AG04450 (cell line): ENCODE measurements around the gene APEH. TPM values are rescaled to one million over a fixed set of nuclear protein-coding genes. Genes with fewer than 3 reads are reported as not detected.
A peak's percentile ranks its signal among the peaks of the same experiment; 100 is the strongest.

Experiments used
- CTCF ChIA-PET: fragments of 300-600, 350-600 bp; formaldehyde crosslinking; extraction: SDS; loops from one replicate; lab custom pipeline; 2022; ENCODE audit warnings: antibody characterized with exemption, inconsistent platforms; lab: Charles Lee
- POLR2A ChIA-PET: fragments of 350-600 bp; formaldehyde crosslinking; extraction: SDS; loops from one replicate; lab custom pipeline; 2021; ENCODE audit warnings: antibody characterized with exemption, inconsistent platforms; lab: Yijun Ruan, JAX
- DNase-seq: peaks from one replicate; pipeline ENCODE4 v3.0.0-alpha.2; 2011; ENCODE audit warnings: low read depth, low spot score
- H3K27ac ChIP-seq: one replicate; pipeline ENCODE4 v1.5.1; 2012; ENCODE audit warnings: low read depth, low read length, control low read depth
- H3K27me3 ChIP-seq: one replicate; pipeline ENCODE4 v1.6.0; 2012; ENCODE audit warnings: low read length; ENCODE audit not compliant: control insufficient read depth, insufficient read depth
- H3K4me3 ChIP-seq: 2 replicates; pipeline ENCODE4 v1.5.1; 2011; ENCODE audit warnings: mild to moderate bottlenecking, low read depth, low read length, control low read depth
- H3K9me3 ChIP-seq: 2 replicates; pipeline ENCODE4 v1.5.1; 2012; ENCODE audit warnings: low read length; ENCODE audit not compliant: control insufficient read depth, insufficient read depth
- CTCF ChIP-seq: IDR thresholded peaks from 2 replicates; pipeline ENCODE4 v1.5.1; 2011; ENCODE audit warnings: low read depth, low read length, control low read depth, inconsistent platforms
- polyA plus RNA-seq: library from polyadenylated mRNA; depleted of rRNA; stranded (reverse); fragments of >200 nt; gene quantifications from 2 replicates; pipeline ENCODE4 v1.2.3, GENCODE V29; 2011

APEH gene
- polyA plus RNA-seq, 1 experiment: 85.3 TPM

DNA sequence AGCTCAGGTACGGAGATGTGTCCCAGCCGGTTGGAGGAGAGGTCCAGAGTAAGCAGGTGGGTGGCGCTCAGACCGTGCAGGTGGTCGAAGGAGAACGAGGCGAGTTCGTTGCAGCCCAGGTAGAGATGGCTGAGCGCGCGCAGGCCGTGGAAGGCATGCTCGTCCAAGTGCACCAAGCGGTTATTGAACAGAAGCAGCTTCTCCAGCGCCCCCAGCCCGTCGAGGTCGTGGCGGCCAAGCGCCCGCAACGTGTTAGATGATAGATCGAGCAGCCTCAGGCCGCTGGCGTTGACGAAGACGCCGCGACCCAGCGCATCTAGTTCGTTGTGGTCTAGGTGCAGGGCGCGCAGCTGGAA is 44.7 kb downstream of the APEH start:
- no peak for TF ChIP-seq CTCF

DNA sequence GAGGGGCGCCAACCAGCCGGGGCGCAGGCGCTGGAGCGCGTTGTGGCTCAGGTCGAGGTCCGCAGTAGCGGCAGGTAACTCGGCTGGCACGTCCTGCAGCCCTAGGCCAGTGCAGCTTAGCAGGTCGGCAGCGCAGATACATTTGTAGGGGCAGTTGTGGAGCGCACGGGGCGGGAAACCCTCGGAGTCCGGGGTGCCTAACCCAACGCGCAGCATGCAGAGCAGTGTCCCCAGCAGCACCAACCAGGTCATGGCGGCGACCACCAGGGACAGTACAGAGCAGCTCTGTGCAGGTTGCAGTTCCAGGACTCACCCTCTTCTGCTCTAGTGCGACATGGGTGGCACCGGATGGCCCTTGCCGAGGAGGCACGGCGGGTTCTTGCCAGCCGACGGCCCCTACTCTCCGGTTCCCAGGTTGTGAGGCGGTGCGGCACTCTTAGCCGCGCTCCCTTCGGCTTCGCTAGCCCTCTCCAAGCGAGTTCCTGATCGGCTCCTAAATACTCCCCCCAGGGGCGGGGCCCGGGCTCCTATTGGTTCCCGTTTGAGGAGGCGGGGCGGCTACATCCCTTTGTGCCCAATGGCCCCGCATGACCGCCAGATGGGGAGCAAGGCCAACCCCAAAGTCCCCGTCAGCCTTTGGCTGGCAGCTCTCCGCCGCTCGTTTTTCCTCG is 45.2 kb downstream of the APEH start, which contains the start of gene AMIGO3:
Gene AMIGO3 (minus strand): TSS at position 471 of the 671 bp plus-strand sequence. CDS start 219 bp downstream, at position 252.
- TF ChIP-seq CTCF: peak; percentile 36; the same call in 1 of the 2 replicates
- ChIA-PET POLR2A (interaction anchor here (0.8 to 1.0 kb wide), 2 partner anchors 48 to 180 kb away, joined by 3 read pairs; no protein-coding TSS in a partner anchor), CTCF (interaction anchor here (0.8 to 1.5 kb wide), 3 partner anchors 83 to 120 kb away, joined by 3 to 6 read pairs (median 5); no protein-coding TSS in a partner anchor)
- peaks cover 12% of the 10 kb centered on the region; the same call in 1 of the 2 replicates for H3K9me3 ChIP-seq
- H3K27me3 ChIP-seq: no peaks in the 10 kb centered on the region
- peak; percentile 73 for DNase-seq
- H3K27ac ChIP-seq: peak within 1 kb of the TSS; percentile 47
- H3K4me3 ChIP-seq: peak within 1 kb of the TSS; percentile 69

More for the DNA sequence above, 44.7 kb downstream of the APEH start:
- POLR2A ChIA-PET: no interaction called here
- Histone ChIP-seq H3K9me3 (peaks cover 12% of the 10 kb centered on the region; the same call in 1 of the 2 replicates), H3K27me3 (no peaks in the 10 kb centered on the region), H3K27ac (no peak overlapping the region), H3K4me3 (peak overlapping the region; percentile 69)
- CTCF ChIA-PET: interaction anchor here (1.4 kb wide), 1 partner anchor 120 kb away, joined by 3 read pairs; no protein-coding TSS in a partner anchor
- DNase-seq: no peak

DNA sequence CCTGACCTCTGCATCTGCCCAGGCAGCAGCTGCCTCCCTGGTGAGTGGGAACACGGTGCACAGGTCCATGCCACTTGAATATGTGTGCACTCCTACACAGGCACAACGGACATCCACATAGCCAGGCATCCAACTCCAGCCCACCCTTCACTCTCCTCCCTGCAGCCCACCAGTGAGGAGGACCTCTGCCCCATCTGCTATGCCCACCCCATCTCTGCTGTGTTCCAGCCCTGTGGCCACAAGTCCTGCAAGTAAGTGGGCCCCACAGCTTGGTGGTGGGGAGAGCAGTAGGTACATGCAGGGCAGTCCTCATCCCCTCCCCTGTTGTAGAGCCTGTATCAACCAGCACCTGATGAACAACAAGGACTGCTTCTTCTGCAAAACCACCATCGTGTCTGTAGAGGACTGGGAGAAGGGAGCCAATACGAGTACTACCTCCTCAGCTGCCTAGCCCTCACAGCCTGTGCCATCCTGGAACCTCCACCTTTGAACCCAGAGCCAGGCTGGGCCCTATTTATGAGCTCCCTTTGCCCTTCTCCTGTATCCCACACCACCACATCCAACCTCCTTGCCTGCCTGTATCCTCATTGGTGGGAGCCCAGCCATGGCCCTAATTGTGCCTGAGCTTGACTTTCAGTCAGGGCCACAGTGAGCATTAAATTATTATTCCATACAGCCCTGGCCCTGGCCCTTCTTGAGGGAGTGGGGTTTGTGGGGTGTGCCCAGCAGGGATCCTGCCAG is 46.9 kb downstream of the APEH start:
- Histone ChIP-seq H3K27ac (no peak overlapping the region), H3K4me3 (no peak overlapping the region), H3K27me3 (no peaks in the 10 kb centered on the region), H3K9me3 (peaks cover 12% of the 10 kb centered on the region; the same call in 1 of the 2 replicates)
- no peak for DNase-seq
- ChIA-PET CTCF (interaction anchor here (0.5 to 1.8 kb wide), 3 partner anchors 20 to 118 kb away, joined by 5 to 6 read pairs (median 5); no protein-coding TSS in a partner anchor), POLR2A (no interaction called here)
- TF ChIP-seq CTCF: no peak

- CTCF ChIA-PET: interaction anchor here (0.5 to 1.8 kb wide), 2 partner anchors 20 to 114 kb away, joined by 5 read pairs; no protein-coding TSS in a partner anchor
- DNase-seq: no peak
- Histone ChIP-seq H3K27ac (no peak overlapping the region), H3K27me3 (no peaks in the 10 kb centered on the region), H3K9me3 (peaks cover 12% of the 10 kb centered on the region; the same call in 1 of the 2 replicates), H3K4me3 (no peak overlapping the region)
- no peak for TF ChIP-seq CTCF
- POLR2A ChIA-PET: no interaction called here
Observed at GRCh38 chr3:49721596-49721895, 47.4 kb downstream of the APEH start.
